SH-SY5Y (cell line): ENCODE data around the gene DPP10.

Experiments
- GATA2 ChIP-seq: IDR thresholded peaks from 2 replicates; pipeline ENCODE4 v1.6.1; 2011; ENCODE audit warnings: mild to moderate bottlenecking, low read depth, low read length
- GATA3 ChIP-seq: IDR thresholded peaks from 2 replicates; pipeline ENCODE4 v1.6.1; 2011; ENCODE audit warnings: low read depth, mild to moderate bottlenecking, low read length, moderate library complexity

DNA sequence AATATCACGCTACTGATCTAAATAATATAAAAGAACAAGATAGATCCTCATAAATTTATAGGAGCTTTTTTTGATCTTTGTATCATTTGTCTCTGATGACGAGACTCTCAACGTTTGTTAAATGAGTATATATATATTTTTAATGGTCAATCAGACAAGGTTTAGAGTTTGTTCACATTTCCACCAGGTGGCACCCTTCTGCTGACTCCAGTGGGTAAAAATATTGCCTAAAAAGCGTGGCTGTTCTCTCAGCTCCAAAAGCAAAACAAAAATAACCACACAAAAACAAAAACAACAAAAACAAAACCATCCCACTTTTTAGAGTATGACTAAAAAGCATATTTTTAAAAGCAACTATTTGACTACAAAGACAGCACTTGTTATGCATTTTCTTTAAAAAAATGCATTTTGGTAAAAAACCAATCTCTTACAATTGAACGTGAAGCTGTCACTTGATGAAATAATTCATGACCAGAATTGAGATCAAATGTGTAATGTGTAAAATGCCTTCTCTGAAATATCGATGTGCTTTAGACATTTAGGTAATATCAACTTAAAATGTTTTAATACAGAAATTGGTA is 723.2 kb downstream of the DPP10 start:
- no peak for TF ChIP-seq GATA3
- TF ChIP-seq GATA2, result no peak
